ENCODE results near the gene HAGHL.

The HAGHL gene

GRCh38 chr16:710500-711075, 16.3 kb upstream of the HAGHL start:
- peak overlapping the region; percentile 95 for H3K27ac ChIP-seq
- CTCF ChIA-PET = interaction anchor here (0.5 to 0.9 kb wide), 3 partner anchors 23 to 93 kb away, joined by 3 to 4 read pairs (median 3); partner anchors contain the start of gene RPUSD1
- POLR2A ChIA-PET (ENCODE audit: low non-redundant PET) = interaction anchor here (0.6 to 0.9 kb wide), 2 partner anchors 22 to 78 kb away, joined by 3 read pairs; partner anchors contain the start of genes CHTF18 and RPUSD1
- no peak for TF ChIP-seq CTCF (conservative IDR thresholded peaks at IDR 0.05; ENCODE audit: low read depth)
- no peak for DNase-seq (ENCODE audit: low spot score)

- H3K27ac ChIP-seq = peak overlapping the region; percentile 95
- no peak for DNase-seq (ENCODE audit: low spot score)
- ChIA-PET POLR2A (ENCODE audit: low non-redundant PET) (interaction anchor here (0.6 to 0.9 kb wide), 2 partner anchors 22 to 77 kb away, joined by 3 read pairs; partner anchors contain the start of genes CHTF18 and RPUSD1), CTCF (interaction anchor here (0.5 to 0.9 kb wide), 3 partner anchors 22 to 92 kb away, joined by 3 to 4 read pairs (median 3); partner anchors contain the start of gene RPUSD1)
- no peak for TF ChIP-seq CTCF (conservative IDR thresholded peaks at IDR 0.05; ENCODE audit: low read depth)
These were observed 15.8 kb upstream of the HAGHL start for GRCh38 chr16:711084-711483.

- CTCF ChIA-PET = interaction anchor here (0.6 to 1.8 kb wide), 9 partner anchors 9 to 637 kb away, joined by 3 to 11 read pairs (median 3); partner anchors contain the start of genes ANTKMT, CIAO3 and RPUSD1
- POLR2A ChIA-PET (ENCODE audit: low non-redundant PET) = interaction anchor here (0.6 to 0.7 kb wide), 2 partner anchors 23 to 74 kb away, joined by 3 read pairs; no protein-coding TSS in a partner anchor
- H3K27ac ChIP-seq = peak overlapping the region; percentile 95
- peak; percentile 92 for TF ChIP-seq CTCF (conservative IDR thresholded peaks at IDR 0.05; ENCODE audit: low read depth)
- peak; percentile 70 for DNase-seq (ENCODE audit: low spot score)
These were observed 15.2 kb upstream of the HAGHL start for GRCh38 chr16:711548-712320.

GRCh38 chr16:712740-713250, 14.1 kb upstream of the HAGHL start:
- ChIA-PET CTCF (interaction anchor here (0.8 to 1.8 kb wide), 5 partner anchors 10 to 98 kb away, joined by 3 to 11 read pairs (median 5); partner anchors contain the start of gene CIAO3), POLR2A (ENCODE audit: low non-redundant PET) (interaction anchor here (0.8 to 1.7 kb wide), 2 partner anchors 8 to 10 kb away, joined by 3 to 5 read pairs; partner anchors contain the start of gene ANTKMT)
- TF ChIP-seq CTCF (conservative IDR thresholded peaks at IDR 0.05; ENCODE audit: low read depth) = peak; percentile 61
- peak overlapping the region; percentile 95 for H3K27ac ChIP-seq
- DNase-seq (ENCODE audit: low spot score) = peak; percentile 87

- ChIA-PET POLR2A (ENCODE audit: low non-redundant PET) (interaction anchor here (1.7 kb wide), 1 partner anchor 11 kb away, joined by 5 read pairs; no protein-coding TSS in a partner anchor), CTCF (interaction anchor here (1.2 kb wide), 1 partner anchor 71 kb away, joined by 5 read pairs; no protein-coding TSS in a partner anchor)
- peak overlapping the region; percentile 95 for H3K27ac ChIP-seq
- no peak for TF ChIP-seq CTCF (conservative IDR thresholded peaks at IDR 0.05; ENCODE audit: low read depth)
- no peak for DNase-seq (ENCODE audit: low spot score)
These were observed 12.8 kb upstream of the HAGHL start for GRCh38 chr16:714079-714478.

All from RWPE1 (cell line).